Measurements from ENCODE around the gene CCDC14.

DNA sequence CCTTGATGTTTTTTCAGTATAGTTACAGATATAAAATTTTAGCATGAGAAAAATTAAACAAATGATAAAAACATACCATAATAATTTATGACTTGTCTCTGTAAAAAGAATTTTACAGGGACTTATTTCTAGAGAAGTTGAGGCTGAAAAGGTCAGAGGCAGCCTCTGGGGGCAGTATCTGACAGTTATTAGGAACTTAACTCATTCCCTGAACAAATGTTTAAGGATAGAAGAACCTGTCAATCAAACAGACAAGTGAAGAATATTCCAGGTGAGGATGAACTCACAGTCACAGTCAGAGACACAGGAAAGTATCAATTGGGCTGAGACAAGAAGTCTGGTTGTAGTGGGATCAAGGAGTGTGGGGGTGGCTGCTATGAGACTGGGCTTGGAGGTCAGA, 84.2 kb downstream of the CCDC14 start:
- TF ChIP-seq, protein P1, sequence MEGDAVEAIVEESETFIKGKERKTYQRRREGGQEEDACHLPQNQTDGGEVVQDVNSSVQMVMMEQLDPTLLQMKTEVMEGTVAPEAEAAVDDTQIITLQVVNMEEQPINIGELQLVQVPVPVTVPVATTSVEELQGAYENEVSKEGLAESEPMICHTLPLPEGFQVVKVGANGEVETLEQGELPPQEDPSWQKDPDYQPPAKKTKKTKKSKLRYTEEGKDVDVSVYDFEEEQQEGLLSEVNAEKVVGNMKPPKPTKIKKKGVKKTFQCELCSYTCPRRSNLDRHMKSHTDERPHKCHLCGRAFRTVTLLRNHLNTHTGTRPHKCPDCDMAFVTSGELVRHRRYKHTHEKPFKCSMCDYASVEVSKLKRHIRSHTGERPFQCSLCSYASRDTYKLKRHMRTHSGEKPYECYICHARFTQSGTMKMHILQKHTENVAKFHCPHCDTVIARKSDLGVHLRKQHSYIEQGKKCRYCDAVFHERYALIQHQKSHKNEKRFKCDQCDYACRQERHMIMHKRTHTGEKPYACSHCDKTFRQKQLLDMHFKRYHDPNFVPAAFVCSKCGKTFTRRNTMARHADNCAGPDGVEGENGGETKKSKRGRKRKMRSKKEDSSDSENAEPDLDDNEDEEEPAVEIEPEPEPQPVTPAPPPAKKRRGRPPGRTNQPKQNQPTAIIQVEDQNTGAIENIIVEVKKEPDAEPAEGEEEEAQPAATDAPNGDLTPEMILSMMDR (IDR thresholded peaks at IDR 0.05; ENCODE audit: low read depth, low read length, missing input control): no peak
- TF ChIP-seq MAX (IDR thresholded peaks at IDR 0.05) (no peak), TAF1 (conservative IDR thresholded peaks at IDR 0.05) (no peak), SP1 (IDR thresholded peaks at IDR 0.05) (no peak), JUND (IDR thresholded peaks at IDR 0.05) (no peak), EGR1 (IDR thresholded peaks at IDR 0.05; ENCODE audit: low read depth in 2 of 2) (no peak)
